DND-41 (cell line): ENCODE results near the gene ABCB11.

ENCODE experiments used
- ATAC-seq: fragments of 200-7000 bp; cut with Tn5 transposase; 3 replicates; pipeline ENCODE4 v1.9.1; 2021; ENCODE audit warnings: low read depth; ENCODE audit not compliant: insufficient read depth
- DNase-seq: peaks from one replicate; pipeline ENCODE4 v3.0.0-alpha.2; 2020
- H2AFZ ChIP-seq: 2 replicates; pipeline ENCODE4 v1.6.0; 2012; ENCODE audit warnings: low read depth, low read length
- H3K27ac ChIP-seq: 2 replicates; pipeline ENCODE4 v1.5.1; 2012; ENCODE audit warnings: low read length, inconsistent platforms
- H3K27me3 ChIP-seq: fragments of 200-600 bp; sonication (generic); 2 replicates; pipeline ENCODE4 v1.6.0; 2012; ENCODE audit warnings: low read length, mild to moderate bottlenecking, inconsistent platforms; ENCODE audit not compliant: insufficient read depth, poor library complexity
- H3K36me3 ChIP-seq: 2 replicates; pipeline ENCODE4 v1.5.1; 2012; ENCODE audit warnings: low read length, inconsistent platforms; ENCODE audit not compliant: insufficient read depth
- H3K4me1 ChIP-seq: 2 replicates; pipeline ENCODE4 v1.5.1; 2012; ENCODE audit warnings: mild to moderate bottlenecking, low read length; ENCODE audit not compliant: insufficient read depth
- H3K4me2 ChIP-seq: 2 replicates; pipeline ENCODE4 v1.6.0; 2012; ENCODE audit warnings: mild to moderate bottlenecking, moderate library complexity, low read length, inconsistent platforms; ENCODE audit not compliant: insufficient read depth
- H3K4me3 ChIP-seq, 2 experiments: fragments of 200-600 bp in 1 of 2; shearing (Covaris generic) in 1 of 2; 2 replicates each; pipeline ENCODE4 v1.5.1; 2012 to 2016; ENCODE audit warnings: inconsistent platforms in 2 of 2, low read length in 2 of 2, mild to moderate bottlenecking in 2 of 2, low read depth in 1 of 2, moderate library complexity in 1 of 2
- H3K79me2 ChIP-seq: 2 replicates; pipeline ENCODE4 v1.6.0; 2012; ENCODE audit warnings: low read length, inconsistent platforms; ENCODE audit not compliant: insufficient read depth
- H3K9ac ChIP-seq: 2 replicates; pipeline ENCODE4 v1.6.0; 2012; ENCODE audit warnings: low read depth, mild to moderate bottlenecking, inconsistent platforms, low read length, moderate library complexity
- H3K9me3 ChIP-seq: 2 replicates; pipeline ENCODE4 v1.5.1; 2012; ENCODE audit warnings: low read length, moderate library complexity, mild to moderate bottlenecking, inconsistent platforms; ENCODE audit not compliant: insufficient read depth, severe bottlenecking
- H4K20me1 ChIP-seq: 2 replicates; pipeline ENCODE4 v1.6.0; 2012; ENCODE audit warnings: low read length; ENCODE audit not compliant: insufficient read depth
- EZH2 ChIP-seq: IDR thresholded peaks from 3 replicates; pipeline ENCODE4 v1.6.1; 2012; ENCODE audit warnings: borderline replicate concordance, low read depth, mild to moderate bottlenecking, moderate library complexity, low read length, inconsistent platforms; ENCODE audit not compliant: severe bottlenecking
- TF ChIP-seq, protein P1 (sequence below): IDR thresholded peaks from 2 replicates; pipeline ENCODE4 v1.5.1; 2012; ENCODE audit warnings: borderline replicate concordance, low read length, moderate library complexity, mild to moderate bottlenecking; ENCODE audit not compliant: poor library complexity, severe bottlenecking; ENCODE audit errors: extremely low read depth

Gene ABCB11

DNA sequence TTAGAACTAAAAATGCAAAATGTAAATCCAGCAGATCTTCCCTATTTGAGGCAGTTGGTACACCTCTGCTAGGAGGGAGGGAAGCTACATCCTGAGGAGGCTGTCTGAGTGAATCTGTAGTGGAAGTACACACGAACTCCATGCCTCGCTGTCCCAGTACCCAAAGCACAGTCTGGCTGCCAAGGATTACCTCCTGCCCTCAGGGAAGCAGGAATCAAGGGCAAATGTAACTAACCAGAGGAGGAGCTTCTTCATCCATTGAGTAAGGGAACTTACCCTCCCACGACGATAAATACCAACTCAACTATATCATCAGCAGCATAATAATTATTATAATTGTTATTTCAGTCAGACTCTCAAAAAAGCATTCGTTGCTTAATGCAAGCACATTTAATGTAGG is 40.3 kb upstream of the ABCB11 start:
- Histone ChIP-seq H3K9me3 (no peaks in the 10 kb centered on the region), H3K4me1 (no peaks in the 10 kb centered on the region), H3K79me2 (no peaks in the 10 kb centered on the region), H3K4me2 (no peak overlapping the region), H3K27ac (no peak overlapping the region), H3K27me3 (peaks cover under 1% of the 10 kb centered on the region), H4K20me1 (no peaks in the 10 kb centered on the region), H2AFZ (no peak overlapping the region), H3K4me3 (no peak overlapping the region), H3K36me3 (no peaks in the 10 kb centered on the region), H3K9ac (no peak overlapping the region)
- ATAC-seq (no peak), DNase-seq (no peak)
- TF ChIP-seq, protein P1, sequence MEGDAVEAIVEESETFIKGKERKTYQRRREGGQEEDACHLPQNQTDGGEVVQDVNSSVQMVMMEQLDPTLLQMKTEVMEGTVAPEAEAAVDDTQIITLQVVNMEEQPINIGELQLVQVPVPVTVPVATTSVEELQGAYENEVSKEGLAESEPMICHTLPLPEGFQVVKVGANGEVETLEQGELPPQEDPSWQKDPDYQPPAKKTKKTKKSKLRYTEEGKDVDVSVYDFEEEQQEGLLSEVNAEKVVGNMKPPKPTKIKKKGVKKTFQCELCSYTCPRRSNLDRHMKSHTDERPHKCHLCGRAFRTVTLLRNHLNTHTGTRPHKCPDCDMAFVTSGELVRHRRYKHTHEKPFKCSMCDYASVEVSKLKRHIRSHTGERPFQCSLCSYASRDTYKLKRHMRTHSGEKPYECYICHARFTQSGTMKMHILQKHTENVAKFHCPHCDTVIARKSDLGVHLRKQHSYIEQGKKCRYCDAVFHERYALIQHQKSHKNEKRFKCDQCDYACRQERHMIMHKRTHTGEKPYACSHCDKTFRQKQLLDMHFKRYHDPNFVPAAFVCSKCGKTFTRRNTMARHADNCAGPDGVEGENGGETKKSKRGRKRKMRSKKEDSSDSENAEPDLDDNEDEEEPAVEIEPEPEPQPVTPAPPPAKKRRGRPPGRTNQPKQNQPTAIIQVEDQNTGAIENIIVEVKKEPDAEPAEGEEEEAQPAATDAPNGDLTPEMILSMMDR = no peak
- no peak for TF ChIP-seq EZH2

DNA sequence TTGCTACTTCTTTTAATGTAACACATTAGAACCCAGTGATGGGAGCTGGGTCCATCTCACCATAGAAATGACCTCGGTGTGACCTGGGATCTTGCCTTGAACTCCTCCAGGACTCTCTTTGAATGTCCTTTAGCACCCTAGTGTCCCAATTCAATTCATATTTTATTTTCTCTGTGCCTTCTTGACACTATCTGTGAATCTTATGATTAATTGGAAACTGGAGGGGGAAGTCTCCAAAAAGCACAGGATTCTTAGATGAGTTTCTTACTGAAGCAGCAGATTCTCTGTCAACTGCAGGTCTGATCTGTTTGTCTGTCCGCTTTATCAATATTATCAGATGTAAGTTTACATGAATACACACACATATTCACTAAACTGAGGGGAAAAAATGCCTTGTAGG is 38.7 kb upstream of the ABCB11 start:
- no peak for DNase-seq
- no peak for TF ChIP-seq EZH2
- TF ChIP-seq, protein P1 = no peak

DNA sequence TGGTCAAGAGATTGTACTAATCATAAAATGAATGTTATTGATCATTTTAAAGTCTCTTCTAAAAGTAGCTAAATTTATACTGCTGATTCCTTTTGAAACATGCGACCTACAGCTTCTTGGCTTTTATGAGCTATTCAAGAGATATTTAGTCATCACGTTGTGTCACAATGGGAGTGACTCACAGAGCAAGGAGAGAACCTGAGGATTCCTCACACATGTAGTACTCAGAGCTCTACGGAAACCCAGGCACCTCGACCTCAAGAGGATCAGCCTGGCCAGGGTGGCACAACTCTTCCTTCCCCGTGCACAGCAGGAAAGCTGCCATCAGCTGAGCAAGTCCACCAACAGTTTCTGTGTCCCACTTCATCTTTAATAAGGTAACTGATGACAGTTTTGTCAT is 38.2 kb upstream of the ABCB11 start, which contains the start of gene DHRS9:
DHRS9 (plus strand) TSS at position 223 of the 400 bp plus-strand sequence. CDS start 12,019 bp downstream, outside the sequence.
- DNase-seq (no peak), ATAC-seq (no peak)
- Histone ChIP-seq H2AFZ (no peak within 1 kb of the TSS), H3K27me3 (peaks cover 5% of the 10 kb centered on the region), H3K4me3 (no peak within 1 kb of the TSS), H3K79me2 (no peaks in the 10 kb centered on the region), H3K9ac (no peak within 1 kb of the TSS), H3K4me1 (no peaks in the 10 kb centered on the region), H3K36me3 (no peaks in the 10 kb centered on the region), H3K4me2 (no peak within 1 kb of the TSS), H3K27ac (no peak within 1 kb of the TSS), H4K20me1 (no peaks in the 10 kb centered on the region), H3K9me3 (no peaks in the 10 kb centered on the region)
- TF ChIP-seq, protein P1 = no peak
- TF ChIP-seq EZH2 = no peak

More for the DNA sequence above, 38.7 kb upstream of the ABCB11 start:
- Histone ChIP-seq H3K27ac (no peak overlapping the region), H3K79me2 (no peaks in the 10 kb centered on the region), H3K27me3 (peaks cover 5% of the 10 kb centered on the region), H3K9me3 (no peaks in the 10 kb centered on the region), H2AFZ (no peak overlapping the region), H3K36me3 (no peaks in the 10 kb centered on the region), H3K4me2 (no peak overlapping the region), H4K20me1 (no peaks in the 10 kb centered on the region), H3K4me1 (no peaks in the 10 kb centered on the region), H3K9ac (no peak overlapping the region), H3K4me3 (no peak overlapping the region)
- ATAC-seq = no peak

DNA sequence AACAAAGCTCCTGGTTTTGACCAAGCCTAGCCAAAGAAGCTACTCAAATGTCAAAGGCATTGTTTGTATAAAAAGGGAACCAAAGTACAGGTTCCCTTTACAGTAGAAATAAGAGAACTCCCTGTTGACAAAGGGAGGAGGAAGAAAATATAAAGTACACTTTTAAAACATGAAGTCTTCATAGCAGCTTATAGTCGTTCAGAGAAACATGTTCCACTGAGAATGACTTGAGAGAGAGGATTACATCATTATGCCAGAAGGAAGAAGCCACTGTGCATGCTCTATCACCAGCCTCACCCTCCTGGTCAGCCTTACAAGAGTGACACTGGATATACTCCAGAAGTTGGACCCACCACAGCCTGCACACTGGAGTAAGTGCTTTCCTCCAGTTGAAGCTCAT is 35.8 kb upstream of the ABCB11 start:
- Histone ChIP-seq H3K4me1 (no peaks in the 10 kb centered on the region), H2AFZ (no peak overlapping the region), H3K9me3 (no peaks in the 10 kb centered on the region), H4K20me1 (no peaks in the 10 kb centered on the region), H3K9ac (no peak overlapping the region), H3K27me3 (peaks cover 10% of the 10 kb centered on the region), H3K4me2 (no peak overlapping the region), H3K4me3 (no peak overlapping the region), H3K36me3 (no peaks in the 10 kb centered on the region), H3K27ac (no peak overlapping the region), H3K79me2 (no peaks in the 10 kb centered on the region)
- TF ChIP-seq, protein P1 = no peak
- TF ChIP-seq EZH2 = no peak
- DNase-seq (no peak), ATAC-seq (no peak)
